ENCODE results near the gene AP1G1.

AP1G1 gene

GRCh38 chr16:71808593-71809459 lies at the start of gene AP1G1:
TSS of gene AP1G1 (minus strand) at chr16:71808834. CDS start at chr16:71789479, 19,355 bp downstream.
- DNase-seq (ENCODE audit: low read depth) = peak; percentile 99
- peak within 1 kb of the TSS; percentile 74 for H3K4me3 ChIP-seq (ENCODE audit: low read length)
- TF ChIP-seq, protein P1, sequence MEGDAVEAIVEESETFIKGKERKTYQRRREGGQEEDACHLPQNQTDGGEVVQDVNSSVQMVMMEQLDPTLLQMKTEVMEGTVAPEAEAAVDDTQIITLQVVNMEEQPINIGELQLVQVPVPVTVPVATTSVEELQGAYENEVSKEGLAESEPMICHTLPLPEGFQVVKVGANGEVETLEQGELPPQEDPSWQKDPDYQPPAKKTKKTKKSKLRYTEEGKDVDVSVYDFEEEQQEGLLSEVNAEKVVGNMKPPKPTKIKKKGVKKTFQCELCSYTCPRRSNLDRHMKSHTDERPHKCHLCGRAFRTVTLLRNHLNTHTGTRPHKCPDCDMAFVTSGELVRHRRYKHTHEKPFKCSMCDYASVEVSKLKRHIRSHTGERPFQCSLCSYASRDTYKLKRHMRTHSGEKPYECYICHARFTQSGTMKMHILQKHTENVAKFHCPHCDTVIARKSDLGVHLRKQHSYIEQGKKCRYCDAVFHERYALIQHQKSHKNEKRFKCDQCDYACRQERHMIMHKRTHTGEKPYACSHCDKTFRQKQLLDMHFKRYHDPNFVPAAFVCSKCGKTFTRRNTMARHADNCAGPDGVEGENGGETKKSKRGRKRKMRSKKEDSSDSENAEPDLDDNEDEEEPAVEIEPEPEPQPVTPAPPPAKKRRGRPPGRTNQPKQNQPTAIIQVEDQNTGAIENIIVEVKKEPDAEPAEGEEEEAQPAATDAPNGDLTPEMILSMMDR (conservative IDR thresholded peaks at IDR 0.05; ENCODE audit: low read length) = no peak

GRCh38 chr16:71855937-71856662 lies 47.5 kb upstream of the AP1G1 start:
- TF ChIP-seq, protein P1 (conservative IDR thresholded peaks at IDR 0.05; ENCODE audit: low read length) = no peak
- no peak for DNase-seq (ENCODE audit: low read depth)
- no peak overlapping the region for H3K4me3 ChIP-seq (ENCODE audit: low read length)

DNA sequence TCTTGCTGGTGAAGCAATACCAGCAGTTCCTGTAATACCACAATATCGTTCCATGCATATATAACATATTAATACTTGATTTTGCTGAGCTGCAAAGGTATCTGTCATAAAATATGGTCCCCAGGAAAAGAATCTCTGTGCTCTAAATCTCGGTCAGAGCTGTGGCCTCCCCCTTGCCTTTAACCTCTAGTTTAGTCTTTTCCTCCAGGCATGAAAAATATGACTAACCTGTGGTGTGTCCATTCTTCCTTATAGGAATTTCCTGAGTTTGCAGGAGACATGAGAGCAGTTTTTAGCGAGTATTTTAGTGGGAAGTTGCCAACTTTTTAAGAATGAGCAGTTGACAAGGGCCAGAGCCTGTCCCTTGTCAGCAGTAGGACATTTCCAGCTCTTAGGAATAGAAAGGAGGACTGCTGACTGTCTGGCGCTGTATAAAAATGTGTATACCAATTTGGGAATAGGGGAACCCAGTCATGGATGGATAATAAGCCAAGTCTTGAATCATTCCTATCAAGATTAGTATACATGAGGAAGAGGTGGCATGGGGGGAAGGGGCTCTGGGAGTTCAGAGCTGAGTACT lies 45.8 kb upstream of the AP1G1 start:
- no peak overlapping the region for H3K4me3 ChIP-seq (ENCODE audit: low read length)
- TF ChIP-seq, protein P1 (conservative IDR thresholded peaks at IDR 0.05; ENCODE audit: low read length) = no peak
- no peak for DNase-seq (ENCODE audit: low read depth)

GRCh38 chr16:71853413-71853812 lies 44.8 kb upstream of the AP1G1 start:
- H3K4me3 ChIP-seq (ENCODE audit: low read length) = no peak overlapping the region
- TF ChIP-seq, protein P1 (conservative IDR thresholded peaks at IDR 0.05; ENCODE audit: low read length) = no peak
- DNase-seq (ENCODE audit: low read depth) = no peak

- TF ChIP-seq, protein P1 (conservative IDR thresholded peaks at IDR 0.05; ENCODE audit: low read length) = no peak
- H3K4me3 ChIP-seq (ENCODE audit: low read length) = no peak overlapping the region
- no peak for DNase-seq (ENCODE audit: low read depth)
These were observed 43.9 kb upstream of the AP1G1 start for GRCh38 chr16:71852561-71852960.

DNA sequence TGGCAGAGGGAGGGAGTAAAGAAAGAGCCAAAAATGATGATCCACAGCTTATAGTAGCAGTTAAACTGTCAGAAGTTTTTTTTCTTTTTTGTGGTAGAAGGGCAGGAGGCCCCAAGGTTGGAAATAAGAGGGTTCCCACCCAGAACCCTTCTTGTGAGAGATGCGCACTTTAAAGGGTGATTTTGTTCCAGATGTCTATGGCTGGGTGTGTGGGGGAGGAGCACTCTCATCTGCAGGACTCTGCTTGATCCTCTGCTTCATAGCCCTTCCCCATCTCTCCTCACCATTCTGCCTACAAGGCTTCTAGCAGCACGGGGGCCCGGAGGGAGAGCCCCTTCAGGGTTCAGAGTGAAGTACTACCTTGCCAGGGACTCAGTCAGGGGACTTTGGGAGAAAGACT lies 43.5 kb upstream of the AP1G1 start:
- no peak for DNase-seq (ENCODE audit: low read depth)
- H3K4me3 ChIP-seq (ENCODE audit: low read length) = no peak overlapping the region
- TF ChIP-seq, protein P1 (conservative IDR thresholded peaks at IDR 0.05; ENCODE audit: low read length) = no peak

Measured in AG10803 (cell line).